CD1c-positive myeloid dendritic cell (primary cell): Measurements from ENCODE around the gene SPRR2B.
"Not testable (repeated sequence)": the region's sequence is repeated elsewhere in the genome, so short reads cannot be mapped to it uniquely, and the experiment has no call there.

Source experiments
- DNase-seq: peaks from one replicate; pipeline ENCODE4 v3.0.0-alpha.2; 2016; ENCODE audit errors: extremely low spot score

Gene SPRR2B

GRCh38 chr1:153032677-153033308, 38.6 kb downstream of the SPRR2B start:
- DNase-seq: no peak

- no peak for DNase-seq
Observed at GRCh38 chr1:153032073-153032472, 39.3 kb downstream of the SPRR2B start.

GRCh38 chr1:153030895-153031294, 40.5 kb downstream of the SPRR2B start, which contains the start of gene SPRR1B:
Gene SPRR1B (plus strand): TSS chr1:153031203. CDS start chr1:153032346, 1,143 bp downstream.
- no peak for DNase-seq

DNA sequence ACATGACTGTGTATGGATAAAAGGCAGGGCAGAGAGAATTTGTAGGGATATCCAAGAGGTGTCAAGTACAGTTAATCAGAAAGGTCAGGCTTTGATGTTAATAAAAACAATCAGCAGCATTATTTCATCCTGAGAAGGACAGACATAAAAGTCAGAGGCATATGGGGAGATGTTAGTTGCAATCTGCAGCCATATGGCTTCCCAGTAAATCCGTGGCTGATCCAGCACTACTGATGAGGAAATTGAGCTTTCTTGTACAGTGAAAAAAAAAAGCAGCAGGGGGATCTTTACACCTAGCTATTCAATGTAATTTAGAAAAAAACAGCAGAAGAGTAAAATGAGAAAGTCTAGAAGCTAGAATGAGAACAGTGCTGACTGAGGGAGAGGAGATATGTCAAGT, 42.6 kb downstream of the SPRR2B start:
- DNase-seq: no peak

DNA sequence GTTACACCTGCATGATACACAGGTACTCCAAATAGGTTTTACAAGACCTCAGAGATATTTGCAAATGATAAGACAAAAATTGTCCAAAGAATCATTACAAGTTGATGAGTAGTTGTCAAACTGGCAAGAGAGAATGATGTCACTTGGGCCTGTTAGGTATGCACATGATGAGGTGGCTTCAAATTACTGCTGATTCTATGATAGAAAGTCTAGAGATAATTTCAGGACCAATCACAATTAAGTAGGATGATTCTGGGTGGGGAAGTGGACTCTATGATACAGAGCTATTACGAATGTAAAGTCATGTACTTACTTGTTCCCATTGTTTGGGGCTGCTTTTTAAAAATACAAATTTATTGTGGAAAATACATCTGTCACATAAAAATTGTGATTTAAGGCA, 45.6 kb downstream of the SPRR2B start:
- no peak for DNase-seq

- DNase-seq: no peak
Observed at GRCh38 chr1:153024413-153024812, 47.0 kb downstream of the SPRR2B start.

DNA sequence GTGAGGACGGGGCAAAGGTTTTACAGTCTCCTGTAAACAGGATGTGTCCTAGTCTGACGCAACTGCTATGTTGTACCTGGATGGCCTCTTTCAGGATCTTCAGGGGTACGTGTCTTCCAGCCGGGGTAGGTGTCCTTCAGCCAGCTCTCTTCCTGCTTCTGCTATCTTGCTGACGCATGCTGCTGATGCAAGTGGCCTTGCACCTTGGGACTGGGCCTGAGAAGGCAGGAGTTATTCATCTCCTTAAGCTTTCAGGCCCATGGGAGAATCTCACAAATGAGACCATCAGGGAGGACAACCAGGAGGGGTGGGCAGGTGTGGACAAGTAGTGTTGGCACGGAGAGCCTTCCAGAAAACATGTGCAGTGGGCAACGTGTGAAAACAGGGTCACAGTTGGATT, 48.3 kb downstream of the SPRR2B start:
- no peak for DNase-seq

DNA sequence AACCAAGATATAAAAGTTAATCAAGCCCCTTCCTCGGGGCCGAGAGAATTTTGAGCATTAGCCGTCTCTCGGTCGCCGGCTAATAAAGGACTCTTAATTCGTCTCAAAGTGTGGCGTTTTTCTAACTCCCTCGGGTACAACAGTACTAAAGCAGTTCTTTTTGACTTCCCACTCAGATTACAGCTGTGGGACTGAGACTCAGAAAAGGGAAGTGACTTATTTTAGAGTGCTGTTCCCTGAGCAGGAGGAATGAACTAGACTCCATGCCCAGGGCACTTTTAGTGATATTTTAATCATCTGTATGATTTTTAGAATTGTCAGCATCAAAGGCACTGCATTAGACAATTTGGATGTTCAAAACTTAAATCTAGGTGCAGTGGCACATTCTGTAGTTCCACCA, 49.1 kb downstream of the SPRR2B start:
- DNase-seq: not testable (repeated sequence)

- not testable (repeated sequence) for DNase-seq
Observed at GRCh38 chr1:153021829-153022228, 49.6 kb downstream of the SPRR2B start.
